SK-N-SH (cell line): Measurements from ENCODE around the gene ARHGEF7. TPM values are rescaled to one million over a fixed set of nuclear protein-coding genes. Genes with fewer than 3 reads are reported as not detected.

ENCODE experiments used
- CTCF ChIA-PET: fragments of 300-600, 350-600 bp; formaldehyde crosslinking; extraction: SDS; loops from one replicate; lab custom pipeline; 2021; lab: Yijun Ruan, JAX
- POLR2A ChIA-PET: fragments of 350-600 bp; sonication (Branson Sonifier 250); formaldehyde crosslinking; extraction: SDS; loops from one replicate; lab custom pipeline; 2020; ENCODE audit warnings: antibody characterized with exemption, inconsistent platforms; lab: Yijun Ruan, JAX
- DNase-seq: peaks from one replicate; pipeline ENCODE4 v3.0.0; 2012
- H2AFZ ChIP-seq: fragments of 200-600 bp; sonication (generic); 2 replicates; pipeline ENCODE4 v1.8.1; 2016; ENCODE audit warnings: antibody characterized with exemption, mild to moderate bottlenecking, low read depth
- H3F3A ChIP-seq: fragments of 200-600 bp; sonication (generic); replicated peaks from 2 replicates; pipeline ENCODE3; 2016; ENCODE audit warnings: antibody characterized with exemption, mild to moderate bottlenecking; ENCODE audit not compliant: insufficient read depth
- H3K27ac ChIP-seq, 2 experiments: fragments of 200-500 bp in 1 of 2; fragments of 200-600 bp in 1 of 2; sonication (Bioruptor generic) in 1 of 2; sonication (generic), shearing (Covaris generic) in 1 of 2; 2 replicates each; pipeline versions ENCODE4 v1.5.1 to v1.6.1; 2014 to 2016; ENCODE audit warnings: low read depth in 2 of 2, inconsistent platforms in 1 of 2, low read length in 1 of 2, mild to moderate bottlenecking in 1 of 2, mixed read lengths in 1 of 2
- H3K27me3 ChIP-seq: fragments of 200-600 bp; sonication (generic), shearing (Covaris generic); 2 replicates; pipeline ENCODE4 v1.6.1; 2016; ENCODE audit warnings: mixed run types; ENCODE audit not compliant: insufficient read depth
- H3K36me3 ChIP-seq, 2 experiments: fragments of 200-500 bp in 1 of 2; fragments of 200-600 bp in 1 of 2; sonication (Bioruptor generic) in 1 of 2; sonication (generic) in 1 of 2; replicated peaks in 1 of 2; 2 replicates each; pipeline versions ENCODE3 to v1.5.1; 2014 to 2016; ENCODE audit warnings: low read length in 1 of 2, mild to moderate bottlenecking in 1 of 2; ENCODE audit not compliant: insufficient read depth in 2 of 2, control insufficient read depth in 1 of 2
- H3K4me1 ChIP-seq, 2 experiments: fragments of 200-500 bp in 1 of 2; fragments of 200-600 bp in 1 of 2; sonication (Bioruptor generic) in 1 of 2; sonication (generic), shearing (Covaris generic) in 1 of 2; 2 replicates each; pipeline versions ENCODE4 v1.5.1 to v1.6.1; 2014 to 2016; ENCODE audit warnings: low read depth in 1 of 2, low read length in 1 of 2, mixed run types in 1 of 2; ENCODE audit not compliant: insufficient read depth in 2 of 2, control insufficient read depth in 1 of 2
- H3K4me2 ChIP-seq: fragments of 200-600 bp; sonication (generic), shearing (Covaris generic); 2 replicates; pipeline ENCODE4 v1.6.1; 2017; ENCODE audit warnings: mixed run types
- H3K4me3 ChIP-seq, 2 experiments: fragments of 200-500 bp in 1 of 2; fragments of 200-600 bp in 1 of 2; sonication (Bioruptor generic) in 1 of 2; sonication (generic), shearing (Covaris generic) in 1 of 2; 2 replicates each; pipeline versions ENCODE4 v1.5.1 to v1.8.1; 2014 to 2016; ENCODE audit warnings: low read depth in 2 of 2, inconsistent platforms in 1 of 2, low read length in 1 of 2, mild to moderate bottlenecking in 1 of 2, mixed read lengths in 1 of 2, moderate library complexity in 1 of 2
- H3K79me2 ChIP-seq: fragments of 200-600 bp; sonication (generic); 2 replicates; pipeline ENCODE4 v1.8.1; 2017; ENCODE audit warnings: mild to moderate bottlenecking; ENCODE audit not compliant: insufficient read depth
- H3K9ac ChIP-seq: fragments of 200-600 bp; sonication (generic); 2 replicates; pipeline ENCODE4 v1.6.1; 2017; ENCODE audit warnings: mixed run types
- H3K9me2 ChIP-seq: fragments of 200-600 bp; sonication (generic); 2 replicates; pipeline ENCODE4 v1.6.1; 2017; ENCODE audit warnings: mixed run types
- H3K9me3 ChIP-seq: fragments of 200-600 bp; sonication (generic); 2 replicates; pipeline ENCODE4 v1.6.1; 2017; ENCODE audit warnings: mixed run types, mild to moderate bottlenecking, moderate library complexity
- H4K20me1 ChIP-seq: fragments of 200-600 bp; sonication (generic); 2 replicates; pipeline ENCODE4 v1.6.1; 2017; ENCODE audit warnings: mild to moderate bottlenecking, mixed run types; ENCODE audit not compliant: insufficient read depth
- CHD2 ChIP-seq: fragments of 150-350 bp; IDR thresholded peaks from 2 replicates; pipeline ENCODE4 v1.6.1; 2018; ENCODE audit warnings: low read length; ENCODE audit not compliant: partially characterized antibody
- EP300 ChIP-seq, 2 experiments: IDR thresholded peaks; 2 replicates each; pipeline versions ENCODE4 v1.4.0 to v1.6.1; 2012; ENCODE audit warnings: borderline replicate concordance in 1 of 2, low read depth in 1 of 2, low read length in 1 of 2
- EZH2phosphoT487 ChIP-seq: fragments of 200-600 bp; sonication (generic); IDR thresholded peaks from 2 replicates; pipeline ENCODE4 v1.6.1; 2017; ENCODE audit warnings: low read depth, mixed run types, mild to moderate bottlenecking, antibody characterized with exemption, moderate library complexity, borderline replicate concordance
- FOSL2 ChIP-seq: IDR thresholded peaks from 2 replicates; pipeline ENCODE4 v1.4.0; 2012; ENCODE audit warnings: low read depth, mild to moderate bottlenecking, moderate library complexity, borderline replicate concordance
- FOXM1 ChIP-seq: IDR thresholded peaks from 2 replicates; pipeline ENCODE4 v1.4.0; 2012; ENCODE audit warnings: low read depth, mild to moderate bottlenecking
- GABPA ChIP-seq: IDR thresholded peaks from 2 replicates; pipeline ENCODE4 v1.4.0; 2012; ENCODE audit warnings: low read depth, mild to moderate bottlenecking
- MXI1 ChIP-seq: IDR thresholded peaks from 2 replicates; pipeline ENCODE4 v1.6.1; 2012; ENCODE audit warnings: mild to moderate bottlenecking, low read depth, low read length, improper control_type of control experiment
- NRF1 ChIP-seq: IDR thresholded peaks from 2 replicates; pipeline ENCODE4 v1.6.1; 2012; ENCODE audit warnings: low read depth, mild to moderate bottlenecking, low read length
- POLR2AphosphoS5 ChIP-seq: IDR thresholded peaks from 2 replicates; pipeline ENCODE4 v1.6.1; 2012; ENCODE audit warnings: low read depth, low read length
- RFX5 ChIP-seq: IDR thresholded peaks from 2 replicates; pipeline ENCODE4 v1.6.1; 2012; ENCODE audit warnings: mild to moderate bottlenecking, improper control_type of control experiment, low read length
- SIN3A ChIP-seq: IDR thresholded peaks from 2 replicates; pipeline ENCODE4 v1.6.1; 2012; ENCODE audit warnings: low read depth, mild to moderate bottlenecking, low read length, moderate library complexity, borderline replicate concordance
- SMC3 ChIP-seq: IDR thresholded peaks from 2 replicates; pipeline ENCODE4 v1.6.1; 2012; ENCODE audit warnings: low read depth, low read length, improper control_type of control experiment
- TCF12 ChIP-seq: IDR thresholded peaks from 2 replicates; pipeline ENCODE4 v1.4.0; 2012
- TEAD4 ChIP-seq: IDR thresholded peaks from 2 replicates; pipeline ENCODE4 v1.4.0; 2012; ENCODE audit warnings: mild to moderate bottlenecking, borderline replicate concordance; ENCODE audit not compliant: insufficient read depth
- WGBS: methylation state at CpG from one replicate; pipeline ENCODE4 v1.1.6; 2017; ENCODE audit warnings: low lambda C conversion rate; 5-methylcytosine and 5-hydroxymethylcytosine counted together
- polyA plus RNA-seq, 3 experiments: library from polyadenylated mRNA; depleted of rRNA; stranded (reverse); fragments of >200 nt; gene quantifications; 2 replicates each; pipeline ENCODE4 v1.2.3, GENCODE V29; 2012
- TF ChIP-seq, protein P1 (sequence below): IDR thresholded peaks from 2 replicates; pipeline ENCODE4 v1.6.1; 2012; ENCODE audit warnings: mild to moderate bottlenecking, low read depth, low read length, moderate library complexity
- TF ChIP-seq, protein P2 (sequence below): fragments of 150-350 bp; IDR thresholded peaks from 2 replicates; pipeline ENCODE4 v1.6.1; 2017; ENCODE audit warnings: antibody characterized with exemption, low read length, low read depth, borderline replicate concordance
- TF ChIP-seq, protein P3 (sequence below): IDR thresholded peaks from 2 replicates; pipeline ENCODE4 v1.4.0; 2012; ENCODE audit warnings: low read depth, borderline replicate concordance
- TF ChIP-seq, protein P4 (sequence below): IDR thresholded peaks from 2 replicates; pipeline ENCODE4 v1.4.0; 2012; ENCODE audit warnings: low read depth, borderline replicate concordance

Gene ARHGEF7
- polyA plus RNA-seq, 1 of the 3 experiments (the other 2 are of a cell fraction): 21.6 TPM

DNA sequence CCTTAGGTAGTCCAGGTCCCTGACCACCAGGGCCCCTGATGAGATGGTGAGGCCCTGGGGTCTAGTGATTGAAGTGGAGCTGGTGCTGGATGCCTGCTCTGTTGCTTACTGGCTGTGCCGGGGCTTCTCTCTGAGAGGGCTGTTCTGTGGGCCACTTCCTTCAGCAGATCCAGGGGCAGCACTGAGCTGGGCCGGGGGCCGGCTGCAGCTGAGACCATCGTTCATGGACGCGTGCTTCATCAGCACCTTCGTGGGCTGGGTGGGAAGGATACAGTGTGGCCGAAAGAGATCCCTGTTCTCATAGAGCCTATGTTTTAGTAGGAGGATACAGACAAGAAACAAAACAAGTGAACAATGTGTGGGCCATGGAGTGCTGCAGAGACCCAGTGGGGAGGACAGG lies 172.1 kb downstream of the ARHGEF7 start:
- Histone ChIP-seq H3K9ac (no peak overlapping the region), H3K4me3 (no peak overlapping the region), H3F3A (no peaks in the 10 kb centered on the region)
- no peak for TF ChIP-seq GABPA
- TF ChIP-seq POLR2AphosphoS5: no peak
- no peak for TF ChIP-seq FOSL2
- no peak for TF ChIP-seq NRF1
- TF ChIP-seq CHD2: no peak
- TF ChIP-seq EP300 (IDR thresholded peaks at IDR 0.05; ENCODE audit: borderline replicate concordance in 1 of 2, low read depth in 1 of 2, low read length in 1 of 2): no peak
- TF ChIP-seq TEAD4: no peak
- TF ChIP-seq SMC3: no peak
- no peak for TF ChIP-seq RFX5
- no peak for TF ChIP-seq EZH2phosphoT487
- no peak for TF ChIP-seq FOXM1
- TF ChIP-seq, protein P1, sequence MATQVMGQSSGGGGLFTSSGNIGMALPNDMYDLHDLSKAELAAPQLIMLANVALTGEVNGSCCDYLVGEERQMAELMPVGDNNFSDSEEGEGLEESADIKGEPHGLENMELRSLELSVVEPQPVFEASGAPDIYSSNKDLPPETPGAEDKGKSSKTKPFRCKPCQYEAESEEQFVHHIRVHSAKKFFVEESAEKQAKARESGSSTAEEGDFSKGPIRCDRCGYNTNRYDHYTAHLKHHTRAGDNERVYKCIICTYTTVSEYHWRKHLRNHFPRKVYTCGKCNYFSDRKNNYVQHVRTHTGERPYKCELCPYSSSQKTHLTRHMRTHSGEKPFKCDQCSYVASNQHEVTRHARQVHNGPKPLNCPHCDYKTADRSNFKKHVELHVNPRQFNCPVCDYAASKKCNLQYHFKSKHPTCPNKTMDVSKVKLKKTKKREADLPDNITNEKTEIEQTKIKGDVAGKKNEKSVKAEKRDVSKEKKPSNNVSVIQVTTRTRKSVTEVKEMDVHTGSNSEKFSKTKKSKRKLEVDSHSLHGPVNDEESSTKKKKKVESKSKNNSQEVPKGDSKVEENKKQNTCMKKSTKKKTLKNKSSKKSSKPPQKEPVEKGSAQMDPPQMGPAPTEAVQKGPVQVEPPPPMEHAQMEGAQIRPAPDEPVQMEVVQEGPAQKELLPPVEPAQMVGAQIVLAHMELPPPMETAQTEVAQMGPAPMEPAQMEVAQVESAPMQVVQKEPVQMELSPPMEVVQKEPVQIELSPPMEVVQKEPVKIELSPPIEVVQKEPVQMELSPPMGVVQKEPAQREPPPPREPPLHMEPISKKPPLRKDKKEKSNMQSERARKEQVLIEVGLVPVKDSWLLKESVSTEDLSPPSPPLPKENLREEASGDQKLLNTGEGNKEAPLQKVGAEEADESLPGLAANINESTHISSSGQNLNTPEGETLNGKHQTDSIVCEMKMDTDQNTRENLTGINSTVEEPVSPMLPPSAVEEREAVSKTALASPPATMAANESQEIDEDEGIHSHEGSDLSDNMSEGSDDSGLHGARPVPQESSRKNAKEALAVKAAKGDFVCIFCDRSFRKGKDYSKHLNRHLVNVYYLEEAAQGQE: no peak
- no peak for TF ChIP-seq MXI1
- no peak for TF ChIP-seq SIN3A
- TF ChIP-seq, protein P2, sequence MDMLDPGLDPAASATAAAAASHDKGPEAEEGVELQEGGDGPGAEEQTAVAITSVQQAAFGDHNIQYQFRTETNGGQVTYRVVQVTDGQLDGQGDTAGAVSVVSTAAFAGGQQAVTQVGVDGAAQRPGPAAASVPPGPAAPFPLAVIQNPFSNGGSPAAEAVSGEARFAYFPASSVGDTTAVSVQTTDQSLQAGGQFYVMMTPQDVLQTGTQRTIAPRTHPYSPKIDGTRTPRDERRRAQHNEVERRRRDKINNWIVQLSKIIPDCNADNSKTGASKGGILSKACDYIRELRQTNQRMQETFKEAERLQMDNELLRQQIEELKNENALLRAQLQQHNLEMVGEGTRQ: no peak
- TF ChIP-seq, protein P3, sequence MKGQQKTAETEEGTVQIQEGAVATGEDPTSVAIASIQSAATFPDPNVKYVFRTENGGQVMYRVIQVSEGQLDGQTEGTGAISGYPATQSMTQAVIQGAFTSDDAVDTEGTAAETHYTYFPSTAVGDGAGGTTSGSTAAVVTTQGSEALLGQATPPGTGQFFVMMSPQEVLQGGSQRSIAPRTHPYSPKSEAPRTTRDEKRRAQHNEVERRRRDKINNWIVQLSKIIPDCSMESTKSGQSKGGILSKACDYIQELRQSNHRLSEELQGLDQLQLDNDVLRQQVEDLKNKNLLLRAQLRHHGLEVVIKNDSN: no peak
- TF ChIP-seq TCF12: no peak
- TF ChIP-seq, protein P4, sequence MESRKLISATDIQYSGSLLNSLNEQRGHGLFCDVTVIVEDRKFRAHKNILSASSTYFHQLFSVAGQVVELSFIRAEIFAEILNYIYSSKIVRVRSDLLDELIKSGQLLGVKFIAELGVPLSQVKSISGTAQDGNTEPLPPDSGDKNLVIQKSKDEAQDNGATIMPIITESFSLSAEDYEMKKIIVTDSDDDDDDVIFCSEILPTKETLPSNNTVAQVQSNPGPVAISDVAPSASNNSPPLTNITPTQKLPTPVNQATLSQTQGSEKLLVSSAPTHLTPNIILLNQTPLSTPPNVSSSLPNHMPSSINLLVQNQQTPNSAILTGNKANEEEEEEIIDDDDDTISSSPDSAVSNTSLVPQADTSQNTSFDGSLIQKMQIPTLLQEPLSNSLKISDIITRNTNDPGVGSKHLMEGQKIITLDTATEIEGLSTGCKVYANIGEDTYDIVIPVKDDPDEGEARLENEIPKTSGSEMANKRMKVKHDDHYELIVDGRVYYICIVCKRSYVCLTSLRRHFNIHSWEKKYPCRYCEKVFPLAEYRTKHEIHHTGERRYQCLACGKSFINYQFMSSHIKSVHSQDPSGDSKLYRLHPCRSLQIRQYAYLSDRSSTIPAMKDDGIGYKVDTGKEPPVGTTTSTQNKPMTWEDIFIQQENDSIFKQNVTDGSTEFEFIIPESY: no peak
- TF ChIP-seq, all 33 proteins: peak for 0
- Histone ChIP-seq H3K9me2 (no peaks in the 10 kb centered on the region), H3K36me3 (peaks cover 4 to 88% of the 10 kb centered on the region in 2 experiments), H3K27me3 (no peaks in the 10 kb centered on the region), H4K20me1 (no peaks in the 10 kb centered on the region), H3K4me2 (no peak overlapping the region), H3K27ac (no peak overlapping the region; a peak in 1 of 4 replicates), H2AFZ (no peak overlapping the region), H3K79me2 (0 out of 2 replicates have a peak, but pooled peaks cover 3% of the 10 kb centered on the region), H3K4me1 (peaks cover 0 to 15% of the 10 kb centered on the region in 2 experiments; a peak in 1 of 4 replicates), H3K9me3 (no peaks in the 10 kb centered on the region)
- POLR2A ChIA-PET: no interaction called here
- no peak for DNase-seq
- CTCF ChIA-PET: no interaction called here
- 98% methylated on average over 8 of the region's 8 CpGs for WGBS
